ENCODE data around the gene PRKAG2. TPM values are rescaled to one million over a fixed set of nuclear protein-coding genes. Genes with fewer than 3 reads are reported as not detected.

The PRKAG2 gene
- polyA plus RNA-seq, 1 of the 3 experiments (the other 2 are of a cell fraction) = 51.6 TPM

- H3K9me3 ChIP-seq = no peaks in the 10 kb centered on the region
- TF ChIP-seq SIN3A (IDR thresholded peaks at IDR 0.05; ENCODE audit: borderline replicate concordance, low read depth, low read length) = no peak
- no peak for TF ChIP-seq TAF1 (IDR thresholded peaks at IDR 0.05; ENCODE audit: borderline replicate concordance, low read depth, low read length)
- TF ChIP-seq USF1 (IDR thresholded peaks at IDR 0.05; ENCODE audit: borderline replicate concordance, low read depth) = no peak
- TF ChIP-seq EZH2phosphoT487 (IDR thresholded peaks at IDR 0.05; ENCODE audit: borderline replicate concordance, low read depth) = no peak
- no peak for TF ChIP-seq USF2 (IDR thresholded peaks at IDR 0.05; ENCODE audit: borderline replicate concordance, low read depth, low read length)
- no peak for TF ChIP-seq IRF3 (IDR thresholded peaks at IDR 0.05; ENCODE audit: low read depth, low read length)
- no peak for TF ChIP-seq PBX3 (IDR thresholded peaks at IDR 0.05)
- TF ChIP-seq EP300 (IDR thresholded peaks at IDR 0.05; ENCODE audit: borderline replicate concordance in 1 of 2, low read depth in 1 of 2, low read length in 1 of 2) = no peak
- TF ChIP-seq YY1 (IDR thresholded peaks at IDR 0.05; ENCODE audit: low read depth) = no peak
- TF ChIP-seq GABPA (IDR thresholded peaks at IDR 0.05; ENCODE audit: low read depth) = no peak
- TF ChIP-seq CTCF (IDR thresholded peaks at IDR 0.05) = no peak
- no peak for TF ChIP-seq NRF1 (IDR thresholded peaks at IDR 0.05; ENCODE audit: low read depth, low read length)
- no peak for TF ChIP-seq RAD21 (IDR thresholded peaks at IDR 0.05; ENCODE audit: low read length)
- no peak for TF ChIP-seq ZBTB33 (IDR thresholded peaks at IDR 0.05; ENCODE audit: borderline replicate concordance, low read depth)
- no peak for TF ChIP-seq TEAD4 (IDR thresholded peaks at IDR 0.05; ENCODE audit: borderline replicate concordance, insufficient read depth)
- H3K9me2 ChIP-seq = no peaks in the 10 kb centered on the region
- no peak overlapping the region for H3K4me3 ChIP-seq (ENCODE audit: low read depth in 2 of 2, low read length in 1 of 2)
- no peak overlapping the region for H3K4me2 ChIP-seq
- ChIA-PET CTCF (interaction anchor here (0.6 to 33.3 kb wide), 3 partner anchors 18 to 129 kb away, joined by 3 to 325 read pairs (median 3); no protein-coding TSS in a partner anchor), POLR2A (no interaction called here)
- H3K27ac ChIP-seq (ENCODE audit: low read depth in 2 of 2, low read length in 1 of 2) = no peak overlapping the region
- no peak overlapping the region for H3K9ac ChIP-seq
- H4K20me1 ChIP-seq (ENCODE audit: insufficient read depth) = no peaks in the 10 kb centered on the region
- H3F3A ChIP-seq (replicated peaks; ENCODE audit: insufficient read depth) = no peaks in the 10 kb centered on the region
- 50% methylated on average over 15 of the region's 15 CpGs for WGBS (ENCODE audit: low lambda C conversion rate)
- H3K79me2 ChIP-seq (ENCODE audit: insufficient read depth) = no peaks in the 10 kb centered on the region
- no peaks in the 10 kb centered on the region for H3K36me3 ChIP-seq (replicated peaks in 1 of 2; ENCODE audit: control insufficient read depth in 1 of 2, insufficient read depth in 2 of 2, low read length in 1 of 2)
- peaks cover 11% of the 10 kb centered on the region; the same call in 1 of the 2 replicates for H3K27me3 ChIP-seq (ENCODE audit: insufficient read depth)
- no peaks in the 10 kb centered on the region; a peak in 1 of 4 replicates for H3K4me1 ChIP-seq (ENCODE audit: control insufficient read depth in 1 of 2, insufficient read depth in 2 of 2, low read depth in 1 of 2, low read length in 1 of 2)
- no peak overlapping the region for H2AFZ ChIP-seq (ENCODE audit: low read depth)
- DNase-seq = no peak
These were observed 75.0 kb downstream of the PRKAG2 start for GRCh38 chr7:151801782-151802468.
